Putamen (tissue), 1 donor: ENCODE data around the gene ADGRD1.
"Not testable (repeated sequence)": the region's sequence is repeated elsewhere in the genome, so short reads cannot be mapped to it uniquely, and the experiment has no call there.

Experiments
- DNase-seq: peaks from one replicate; pipeline ENCODE4 v3.0.0-alpha.2; 2016; ENCODE audit warnings: low spot score

ADGRD1 gene

DNA sequence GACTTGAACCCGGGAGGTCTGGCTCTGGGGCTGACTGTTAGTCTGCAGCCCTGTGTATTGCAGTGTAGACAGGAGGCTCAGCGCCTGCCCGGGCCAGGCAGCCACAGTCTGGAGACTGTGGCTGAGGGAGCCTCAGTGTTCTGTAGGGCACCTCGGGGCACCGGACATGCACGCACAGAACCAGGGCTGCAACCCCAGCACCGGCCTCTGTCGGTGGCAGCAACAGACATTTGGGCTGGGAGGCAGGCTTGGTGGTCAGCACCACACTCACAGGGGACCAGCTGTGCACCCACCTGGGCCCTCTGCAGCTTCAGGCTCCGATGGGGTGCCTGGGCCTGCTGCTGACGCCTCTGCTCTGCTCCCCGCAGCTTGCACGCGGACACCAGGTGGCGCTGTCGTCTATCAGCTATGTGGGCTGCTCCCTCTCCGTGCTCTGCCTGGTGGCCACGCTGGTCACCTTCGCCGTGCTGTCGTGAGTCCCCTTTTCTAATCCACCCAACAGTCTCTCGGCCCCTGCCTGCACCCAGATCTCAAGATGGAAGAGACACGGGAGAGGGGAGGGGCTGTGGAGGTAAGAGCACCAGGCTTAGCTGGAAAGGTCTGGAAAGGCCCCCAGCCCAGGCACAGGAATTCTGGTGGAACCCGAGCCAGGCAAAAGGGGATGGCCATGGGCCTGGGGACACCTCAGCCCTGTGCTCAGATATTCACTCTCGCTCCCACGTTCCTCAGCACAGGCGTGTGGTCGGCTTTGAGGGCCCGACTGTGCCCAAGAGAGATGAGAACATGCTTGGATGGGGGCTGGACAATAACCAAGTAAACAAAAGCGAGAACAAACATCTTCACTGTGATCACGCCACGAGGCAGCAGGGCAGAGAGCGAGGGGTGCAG is 151.0 kb downstream of the ADGRD1 start:
- peak; percentile 68 for DNase-seq

- no peak for DNase-seq
Observed at GRCh38 chr12:131105351-131105735, 151.6 kb downstream of the ADGRD1 start.

DNA sequence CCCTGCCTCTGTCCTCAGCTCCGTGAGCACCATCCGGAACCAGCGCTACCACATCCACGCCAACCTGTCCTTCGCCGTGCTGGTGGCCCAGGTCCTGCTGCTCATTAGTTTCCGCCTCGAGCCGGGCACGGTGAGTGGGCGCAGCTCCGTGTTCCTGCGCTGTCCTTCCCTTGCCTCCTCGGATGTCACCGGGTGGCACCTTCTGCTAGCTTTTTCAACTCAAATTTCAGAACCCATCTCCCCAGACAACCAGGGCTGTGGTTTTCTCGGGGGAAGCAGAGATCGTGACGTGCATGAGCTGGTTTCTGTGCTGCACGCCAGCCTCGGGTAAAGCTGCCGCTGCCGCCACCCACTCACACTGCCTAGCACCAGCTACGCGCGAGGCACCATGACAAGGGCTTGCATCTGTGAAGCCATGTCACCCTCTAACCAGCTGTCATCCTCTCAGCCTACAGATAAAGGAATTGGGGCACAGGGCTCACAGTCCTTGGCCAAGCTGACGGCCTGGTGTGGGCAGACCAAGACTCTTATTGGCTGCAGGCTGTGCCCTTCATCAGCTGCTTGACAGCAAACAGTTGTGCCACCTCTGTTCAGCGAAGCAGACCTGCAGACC is 152.1 kb downstream of the ADGRD1 start:
- peak; percentile 82 for DNase-seq

DNA sequence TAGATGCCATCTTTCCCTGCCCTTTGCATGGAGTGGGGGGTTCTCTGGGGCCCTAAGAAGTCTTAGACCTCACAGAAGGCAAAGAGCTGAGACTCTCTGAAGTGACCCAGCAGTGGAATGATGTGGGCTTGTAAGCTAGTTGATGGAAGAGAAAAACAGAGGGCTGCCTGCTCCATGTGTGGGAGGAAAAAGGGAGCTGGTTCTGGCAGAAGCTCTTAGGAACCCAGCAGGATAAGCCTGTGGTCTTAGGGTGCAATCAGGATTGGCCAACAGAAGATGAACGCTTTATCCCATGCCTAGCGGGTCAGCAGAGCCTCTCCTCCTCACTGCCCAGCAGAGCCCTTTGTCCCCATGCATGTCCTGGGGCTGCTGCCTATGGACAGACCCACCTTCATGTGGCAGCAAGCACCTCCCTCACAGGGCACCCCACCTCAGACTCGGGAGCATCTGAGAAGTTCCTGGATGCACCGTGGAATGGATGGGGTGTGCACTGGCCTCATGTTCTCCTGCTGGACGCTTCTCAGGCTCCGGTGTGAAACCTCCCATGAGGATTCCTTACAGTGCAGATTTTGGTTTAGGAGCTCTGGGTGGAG is 152.7 kb downstream of the ADGRD1 start:
- no peak for DNase-seq

GRCh38 chr12:131108177-131108955 is 154.7 kb downstream of the ADGRD1 start:
- no peak for DNase-seq

DNA sequence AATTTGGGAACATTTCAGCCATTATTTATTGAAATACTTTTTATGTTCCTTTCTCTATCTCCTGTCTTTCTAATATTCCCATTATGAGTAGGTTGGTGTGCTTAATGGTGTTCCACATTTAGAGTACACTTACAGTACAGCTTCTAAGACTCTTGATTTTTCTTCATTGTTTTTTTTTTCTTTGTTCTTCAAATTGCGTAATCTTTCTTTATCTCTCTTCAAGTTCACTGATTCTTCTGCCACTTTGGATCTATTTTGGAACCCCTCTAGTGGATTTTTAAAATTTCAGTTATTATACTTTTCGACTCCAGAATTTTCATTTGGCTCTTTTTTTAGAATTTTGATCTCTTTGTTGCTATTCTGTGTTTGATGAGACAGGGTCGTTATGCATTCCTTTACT is 157.7 kb downstream of the ADGRD1 start:
- DNase-seq: no peak

DNA sequence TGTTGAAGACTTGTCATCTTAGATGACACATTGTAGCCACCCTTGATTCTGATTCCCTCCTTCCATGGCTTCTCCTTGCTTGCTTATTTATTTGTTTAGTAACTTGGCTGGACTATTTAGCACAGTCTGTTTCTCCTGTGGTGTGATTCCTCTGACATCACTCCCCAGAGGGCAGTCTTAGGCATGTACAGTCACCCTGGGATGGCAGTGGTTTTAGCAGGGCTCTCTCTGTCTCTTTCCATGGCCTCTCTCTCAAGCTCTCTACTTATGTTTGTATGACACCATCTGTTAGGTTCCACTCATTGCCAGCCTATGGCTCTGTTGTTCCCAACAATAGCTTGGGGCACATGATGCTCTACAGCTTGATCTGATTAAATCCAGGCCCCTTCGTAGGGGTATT is 158.3 kb downstream of the ADGRD1 start:
- DNase-seq: no peak

DNA sequence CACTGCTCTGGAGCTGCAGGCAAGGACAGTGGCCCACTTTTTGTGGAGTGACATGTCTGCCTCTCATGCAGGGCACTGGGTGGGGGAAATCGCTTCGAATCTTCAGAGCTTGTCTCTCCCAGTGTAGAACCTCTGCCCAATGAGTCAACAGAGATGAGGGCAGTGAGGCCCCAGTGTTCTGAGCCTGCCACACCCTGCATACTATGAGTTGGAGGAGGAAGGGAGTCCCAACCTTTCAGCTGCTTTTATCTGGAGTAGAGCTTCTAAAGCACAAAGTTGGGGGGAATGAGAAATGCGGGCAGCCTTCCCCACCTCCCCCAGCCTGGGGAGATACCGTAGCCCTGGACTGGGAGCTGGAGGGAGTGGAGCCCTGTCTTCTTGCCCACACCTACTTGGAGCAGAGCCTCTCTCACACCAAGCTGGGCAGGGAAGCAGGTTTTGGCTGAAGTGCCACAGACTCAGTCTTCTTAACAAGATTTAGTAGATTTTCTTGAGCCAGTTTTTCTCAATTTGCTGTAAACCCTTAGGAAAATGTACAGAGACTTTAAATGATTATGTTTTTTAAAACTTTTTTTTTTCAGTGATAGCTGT is 159.1 kb downstream of the ADGRD1 start:
- DNase-seq: no peak

- no peak for DNase-seq
Observed at GRCh38 chr12:131113568-131114270, 160.0 kb downstream of the ADGRD1 start.

DNA sequence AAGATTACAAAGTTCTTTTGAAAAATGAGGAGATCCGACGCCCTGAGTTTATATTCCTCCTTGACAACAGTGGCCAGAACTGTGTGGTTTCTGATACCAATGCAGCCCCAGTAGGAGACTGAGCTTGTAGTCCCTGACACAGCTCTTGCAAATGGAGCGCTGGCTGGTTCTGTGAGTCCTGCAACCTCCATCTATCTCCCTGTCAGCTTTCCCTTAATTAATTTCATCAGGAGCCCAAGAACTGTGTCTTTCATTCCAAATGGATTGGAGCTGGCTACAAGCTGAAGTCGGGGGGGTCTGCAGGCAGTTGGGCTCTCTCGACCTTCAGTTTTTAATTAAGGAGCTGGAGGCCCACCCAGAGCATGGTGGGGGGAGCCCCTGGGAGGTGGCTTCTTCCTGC is 160.6 kb downstream of the ADGRD1 start:
- DNase-seq: no peak

- DNase-seq: no peak
Observed at GRCh38 chr12:131114942-131115584, 161.4 kb downstream of the ADGRD1 start.

- DNase-seq: no peak
Observed at GRCh38 chr12:131115766-131116467, 162.2 kb downstream of the ADGRD1 start.

DNA sequence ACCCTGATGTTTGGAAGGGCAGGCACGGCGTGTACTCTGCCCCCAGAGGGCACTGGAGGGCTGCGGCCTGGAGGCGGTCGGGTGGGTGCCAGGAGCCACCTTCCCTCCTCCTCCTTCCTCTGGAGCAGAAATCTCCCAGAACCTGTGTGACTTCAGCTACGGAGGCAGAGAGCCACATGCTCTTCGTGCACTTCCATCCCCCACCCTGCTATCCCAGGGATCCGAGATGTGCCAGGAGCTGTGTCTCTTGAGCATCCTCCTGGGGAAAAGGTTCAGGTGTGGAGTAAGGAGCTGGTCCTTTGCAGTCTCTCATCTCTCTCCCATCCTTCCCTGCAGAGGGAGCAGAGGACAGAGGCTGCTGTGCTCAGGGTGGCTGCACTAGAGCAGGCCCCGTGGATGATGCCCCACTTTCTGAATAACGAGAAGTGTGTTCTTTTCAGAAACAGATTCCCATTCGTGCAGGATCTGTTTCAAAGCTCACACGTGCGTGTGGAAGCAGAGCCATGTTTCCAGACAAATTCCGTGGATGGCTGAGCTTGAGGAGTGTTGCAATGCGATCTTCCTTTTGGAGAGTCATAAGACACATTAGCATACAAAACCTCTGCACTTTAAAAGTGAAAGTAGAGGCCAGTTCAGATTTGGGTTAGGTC is 162.9 kb downstream of the ADGRD1 start:
- no peak for DNase-seq

DNA sequence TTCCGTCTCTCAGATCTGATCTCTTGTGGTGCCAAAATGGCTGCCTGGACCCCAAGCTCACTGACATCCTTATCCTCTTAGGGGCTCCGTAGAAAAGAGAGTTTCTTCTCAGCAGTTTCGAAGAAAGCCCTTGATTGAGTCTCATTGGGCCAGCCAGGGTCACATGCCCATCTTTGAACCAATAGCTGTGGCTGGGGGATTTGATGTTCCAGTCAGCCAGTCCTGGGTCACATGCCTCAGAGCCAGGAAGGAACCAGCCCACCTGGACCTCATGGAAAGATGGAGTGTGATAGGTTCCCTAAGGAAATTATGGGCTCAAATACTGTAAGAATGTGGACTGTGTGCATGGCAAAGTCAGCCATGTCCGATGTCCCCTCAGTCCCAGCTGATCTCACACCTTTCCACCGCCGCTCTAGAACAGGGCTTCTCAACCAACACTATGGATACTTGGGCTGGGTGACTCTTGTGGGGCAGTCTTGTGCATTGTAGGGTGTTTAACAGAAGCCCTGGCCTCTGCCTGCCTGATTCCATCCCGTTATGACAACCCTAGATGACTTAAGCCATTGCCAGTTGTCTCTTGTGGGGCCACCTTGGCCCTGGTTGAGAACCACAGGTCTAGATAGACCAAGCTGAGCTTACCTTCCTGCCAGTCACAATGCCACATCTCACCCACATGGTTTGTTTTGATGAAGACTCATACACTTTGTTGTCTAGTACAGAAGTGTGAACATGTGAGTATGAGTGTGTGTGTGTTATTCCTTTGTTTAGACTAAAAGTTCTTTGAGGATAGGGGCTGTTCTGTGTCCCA is 163.9 kb downstream of the ADGRD1 start:
- DNase-seq: no peak

GRCh38 chr12:131118371-131118770 is 164.7 kb downstream of the ADGRD1 start:
- DNase-seq: no peak

DNA sequence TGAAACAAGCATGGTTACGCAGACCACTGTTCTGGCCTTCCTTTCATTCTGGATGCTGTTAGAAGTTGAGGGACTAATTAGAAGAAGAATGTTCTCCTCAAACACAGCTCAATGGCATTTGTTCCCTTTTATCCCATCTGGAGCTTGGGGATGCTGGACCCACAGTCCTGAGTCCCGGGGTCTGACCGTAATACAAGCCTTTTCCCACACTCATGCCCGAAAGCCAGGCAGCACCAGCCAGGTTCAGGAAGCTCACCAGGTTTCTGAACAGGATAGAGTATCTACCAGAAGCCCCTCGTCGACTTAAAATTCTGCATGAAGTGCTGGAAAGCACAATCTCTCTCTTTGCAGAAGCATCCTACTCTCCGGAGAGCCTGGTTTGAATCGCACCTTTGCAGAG is 165.6 kb downstream of the ADGRD1 start:
- DNase-seq: not testable (repeated sequence)

DNA sequence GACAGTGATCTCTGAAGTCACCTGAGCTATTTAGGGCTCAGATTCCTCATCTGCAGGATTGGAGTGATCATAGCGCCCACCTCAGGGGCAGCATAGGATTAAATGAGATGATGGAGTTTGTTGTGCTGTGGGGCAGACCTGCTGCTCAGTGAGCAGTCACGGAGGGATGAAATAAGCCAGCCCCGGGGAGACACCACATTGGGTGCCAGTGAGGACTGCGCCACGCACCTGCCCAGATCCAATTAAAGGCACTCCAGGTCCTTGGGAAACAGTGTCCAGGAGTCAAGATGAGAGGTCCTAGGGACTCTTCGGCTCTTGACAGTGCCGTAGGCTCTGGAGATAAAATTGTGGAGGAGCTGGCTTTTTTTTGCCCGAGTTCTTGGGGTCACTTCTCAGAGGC is 166.2 kb downstream of the ADGRD1 start:
- DNase-seq: no peak

DNA sequence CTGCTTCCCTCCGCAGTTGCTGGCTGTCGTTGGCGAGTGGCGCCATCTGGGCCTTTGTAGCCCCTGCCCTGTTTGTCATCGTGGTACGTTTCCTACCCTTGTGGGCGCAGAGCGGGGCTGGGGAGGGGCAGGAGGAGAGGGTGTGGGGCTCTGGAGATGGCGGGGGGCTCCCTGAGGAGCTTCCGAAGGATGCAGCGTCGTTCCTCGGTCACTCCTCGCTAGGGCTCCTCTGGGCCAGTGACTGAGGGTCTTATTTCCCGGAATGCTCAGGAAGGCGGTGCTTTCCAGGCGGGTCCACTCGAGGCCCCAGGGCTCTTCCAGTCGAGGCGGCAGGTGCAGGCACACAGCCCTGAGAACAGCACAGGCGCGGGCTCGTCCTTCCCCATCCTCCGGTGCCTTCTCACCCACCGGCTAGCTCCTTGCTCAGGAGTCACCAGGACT is 167.1 kb downstream of the ADGRD1 start:
- no peak for DNase-seq
